Omental fat pad (tissue), 4 donors: ENCODE results near the gene DGLUCY. TPM values are rescaled to one million over a fixed set of nuclear protein-coding genes. Genes with fewer than 3 reads are reported as not detected.
"Not testable (repeated sequence)": the region's sequence is repeated elsewhere in the genome, so short reads cannot be mapped to it uniquely, and the experiment has no call there.

ENCODE experiments used
- ATAC-seq: fragments of 150-250 bp; one replicate; pipeline ENCODE4 v1.9.1; 2016; ENCODE audit warnings: mild to moderate bottlenecking, moderate library complexity; ENCODE audit not compliant: low FRiP score
- DNase-seq: peaks from one replicate; pipeline ENCODE4 v3.0.0-alpha.2; 2019; ENCODE audit warnings: low spot score
- total RNA-seq, 4 donors: library from RNA; depleted of rRNA; stranded (reverse); fragments of >200 nt; gene quantifications; one replicate each; pipeline ENCODE4 v1.1.0, GENCODE V29; 2016
- TF ChIP-seq, protein P1 (sequence below), 3 donors: fragments of 450-650 bp; IDR thresholded peaks; one replicate each; pipeline ENCODE4 v1.5.1; 2016 to 2017; ENCODE audit warnings: antibody characterized with exemption in 3 of 3, mild to moderate bottlenecking in 3 of 3, moderate library complexity in 2 of 3

DGLUCY gene
- total RNA-seq, 4 donors from 2014 or later = 27.5 to 93.2 (median 39.3) TPM

GRCh38 chr14:91180611-91181010 lies 66.7 kb downstream of the DGLUCY start:
- ATAC-seq (no peak), DNase-seq (no peak)
- TF ChIP-seq, protein P1, sequence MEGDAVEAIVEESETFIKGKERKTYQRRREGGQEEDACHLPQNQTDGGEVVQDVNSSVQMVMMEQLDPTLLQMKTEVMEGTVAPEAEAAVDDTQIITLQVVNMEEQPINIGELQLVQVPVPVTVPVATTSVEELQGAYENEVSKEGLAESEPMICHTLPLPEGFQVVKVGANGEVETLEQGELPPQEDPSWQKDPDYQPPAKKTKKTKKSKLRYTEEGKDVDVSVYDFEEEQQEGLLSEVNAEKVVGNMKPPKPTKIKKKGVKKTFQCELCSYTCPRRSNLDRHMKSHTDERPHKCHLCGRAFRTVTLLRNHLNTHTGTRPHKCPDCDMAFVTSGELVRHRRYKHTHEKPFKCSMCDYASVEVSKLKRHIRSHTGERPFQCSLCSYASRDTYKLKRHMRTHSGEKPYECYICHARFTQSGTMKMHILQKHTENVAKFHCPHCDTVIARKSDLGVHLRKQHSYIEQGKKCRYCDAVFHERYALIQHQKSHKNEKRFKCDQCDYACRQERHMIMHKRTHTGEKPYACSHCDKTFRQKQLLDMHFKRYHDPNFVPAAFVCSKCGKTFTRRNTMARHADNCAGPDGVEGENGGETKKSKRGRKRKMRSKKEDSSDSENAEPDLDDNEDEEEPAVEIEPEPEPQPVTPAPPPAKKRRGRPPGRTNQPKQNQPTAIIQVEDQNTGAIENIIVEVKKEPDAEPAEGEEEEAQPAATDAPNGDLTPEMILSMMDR (IDR thresholded peaks at IDR 0.05) = no peak

GRCh38 chr14:91182753-91183152 lies 68.9 kb downstream of the DGLUCY start:
- not testable (repeated sequence) for DNase-seq

GRCh38 chr14:91184559-91184958 lies 70.7 kb downstream of the DGLUCY start:
- DNase-seq = no peak
- TF ChIP-seq, protein P1 (IDR thresholded peaks at IDR 0.05) = no peak
- ATAC-seq = no peak

More at GRCh38 chr14:91182753-91183152, 68.9 kb downstream of the DGLUCY start:
- ATAC-seq = not testable (repeated sequence)

GRCh38 chr14:91185721-91186120 lies 71.8 kb downstream of the DGLUCY start:
- TF ChIP-seq, protein P1 (IDR thresholded peaks at IDR 0.05) = no peak
- DNase-seq = no peak
- ATAC-seq = no peak

DNA sequence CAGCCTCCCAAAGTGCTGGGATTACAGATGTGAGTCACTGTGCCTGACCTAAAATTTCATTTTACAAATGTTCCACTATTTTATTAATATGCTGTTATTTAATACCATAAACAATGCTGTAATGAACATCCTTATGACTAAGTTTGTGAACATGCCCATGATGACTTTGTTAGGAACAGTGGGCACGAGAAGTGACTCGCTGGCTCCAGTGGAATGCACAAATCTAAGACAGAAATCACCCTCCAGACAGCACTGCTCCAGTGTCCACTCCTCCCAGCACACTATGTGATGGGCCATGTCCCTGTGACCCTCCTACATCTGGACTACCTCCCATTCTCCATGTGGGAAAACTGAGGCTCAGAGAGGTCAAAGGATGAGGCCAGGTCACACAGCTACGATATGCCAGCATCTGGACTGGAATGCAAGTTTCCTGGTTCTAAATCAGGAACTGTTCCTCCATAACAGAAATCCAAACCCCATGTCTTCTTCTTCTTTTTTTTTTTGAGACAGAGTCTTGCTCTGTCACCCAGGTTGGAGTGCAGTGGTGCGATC lies 72.7 kb downstream of the DGLUCY start:
- TF ChIP-seq, protein P1 (IDR thresholded peaks at IDR 0.05) = no peak
- no peak for DNase-seq
- ATAC-seq = no peak

GRCh38 chr14:91187271-91187670 lies 73.4 kb downstream of the DGLUCY start:
- ATAC-seq = no peak
- TF ChIP-seq, protein P1 (IDR thresholded peaks at IDR 0.05) = no peak
- no peak for DNase-seq

- no peak for ATAC-seq
Observed at GRCh38 chr14:91190853-91191252, 77.0 kb downstream of the DGLUCY start.

More at GRCh38 chr14:91190853-91191252, 77.0 kb downstream of the DGLUCY start:
- DNase-seq = no peak
- TF ChIP-seq, protein P1 (IDR thresholded peaks at IDR 0.05) = no peak
